GM19463 (cell line): Measurements from ENCODE around the gene DNAH6.

Experiments used
- ATAC-seq: cut with Tn5 transposase; IDR thresholded peaks from one replicate; pipeline ENCODE4 v1.9.1; 2021; ENCODE audit warnings: mild to moderate bottlenecking, moderate library complexity; ENCODE audit not compliant: unreplicated experiment

The DNAH6 gene

GRCh38 chr2:84619794-84620371 is 103.6 kb downstream of the DNAH6 start:
- no peak for ATAC-seq

- ATAC-seq: no peak
Observed at GRCh38 chr2:84628486-84628885, 112.2 kb downstream of the DNAH6 start.

DNA sequence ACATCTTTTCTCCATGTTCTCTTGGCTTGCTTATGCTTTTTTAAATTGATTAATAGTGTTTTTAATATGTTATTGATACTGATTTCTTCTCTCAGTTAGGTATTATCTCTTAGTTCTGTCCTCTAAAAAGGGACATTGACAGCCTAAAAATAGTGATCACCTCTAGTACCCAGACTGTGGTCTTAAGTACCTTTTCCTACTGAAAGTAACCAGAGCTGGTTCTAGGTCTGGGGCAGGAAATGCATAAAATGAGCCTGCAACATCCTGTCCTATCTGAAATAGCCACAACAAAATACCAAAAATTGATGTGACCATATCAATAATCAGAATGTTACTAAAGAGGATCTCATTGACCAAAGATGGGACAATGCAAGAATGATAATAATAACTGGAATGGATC is 113.3 kb downstream of the DNAH6 start:
- no peak for ATAC-seq

- ATAC-seq: no peak
Observed at GRCh38 chr2:84631047-84631446, 114.7 kb downstream of the DNAH6 start.

DNA sequence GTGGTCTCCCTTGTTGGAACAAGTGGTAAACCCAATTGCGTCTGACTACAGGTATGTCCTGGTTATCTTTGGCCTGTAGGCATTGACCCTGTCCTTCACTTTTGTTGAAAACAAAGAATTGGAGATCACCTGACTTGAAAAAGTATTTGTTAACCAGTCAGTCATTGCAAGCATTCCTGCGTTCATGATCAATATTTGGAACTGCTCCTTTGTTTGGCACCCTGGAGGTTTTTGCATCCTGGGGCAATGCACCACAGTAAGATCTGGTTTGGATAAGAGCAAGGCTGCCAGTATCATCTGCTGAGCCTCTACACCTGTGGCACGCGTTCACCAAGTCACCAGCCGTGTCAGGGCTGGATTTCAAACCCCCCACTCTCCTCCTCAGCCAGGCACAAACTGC is 115.7 kb downstream of the DNAH6 start:
- no peak for ATAC-seq

GRCh38 chr2:84636080-84636971 is 120.0 kb downstream of the DNAH6 start:
- no peak for ATAC-seq

- no peak for ATAC-seq
Observed at GRCh38 chr2:84639751-84640150, 123.5 kb downstream of the DNAH6 start.

DNA sequence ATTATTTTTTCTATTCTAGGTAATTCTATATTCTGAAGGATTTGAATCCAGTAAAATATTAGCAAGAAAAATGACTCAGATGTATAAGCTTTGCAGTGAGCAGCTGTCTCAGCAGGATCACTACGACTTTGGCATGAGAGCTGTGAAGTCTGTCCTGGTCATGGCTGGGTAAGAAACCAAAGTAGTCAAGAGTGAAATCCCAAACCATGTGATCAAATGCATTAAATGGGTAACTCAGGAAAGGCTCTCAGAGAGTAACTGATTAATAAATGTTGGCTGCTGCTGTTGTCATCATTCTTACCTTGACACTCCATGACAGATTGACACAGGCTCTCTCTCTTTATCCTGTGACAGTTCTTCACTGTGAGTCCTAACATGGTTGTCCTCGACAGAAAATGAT is 124.1 kb downstream of the DNAH6 start:
- no peak for ATAC-seq

GRCh38 chr2:84641021-84641420 is 124.7 kb downstream of the DNAH6 start:
- no peak for ATAC-seq

GRCh38 chr2:84643991-84644390 is 127.7 kb downstream of the DNAH6 start:
- no peak for ATAC-seq

DNA sequence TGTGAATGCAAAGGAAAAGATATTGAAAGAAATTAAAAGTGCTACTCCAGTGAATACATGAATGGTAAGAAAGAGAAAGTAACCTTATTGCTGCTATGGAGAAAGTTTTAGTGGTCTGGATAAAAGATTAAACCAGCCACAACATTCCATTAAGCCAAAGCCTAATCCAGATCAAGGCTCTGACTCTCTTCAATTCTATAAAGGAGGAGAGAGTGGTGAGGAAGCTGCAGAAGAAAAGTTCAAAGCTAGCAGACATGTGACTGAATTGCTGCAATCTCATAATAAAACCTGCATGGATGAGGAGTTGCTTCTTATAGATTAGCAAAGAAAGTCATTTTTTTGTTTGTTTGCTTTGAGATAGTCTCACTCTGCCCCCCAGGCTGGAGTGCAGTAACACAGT is 130.2 kb downstream of the DNAH6 start:
- ATAC-seq: no peak

DNA sequence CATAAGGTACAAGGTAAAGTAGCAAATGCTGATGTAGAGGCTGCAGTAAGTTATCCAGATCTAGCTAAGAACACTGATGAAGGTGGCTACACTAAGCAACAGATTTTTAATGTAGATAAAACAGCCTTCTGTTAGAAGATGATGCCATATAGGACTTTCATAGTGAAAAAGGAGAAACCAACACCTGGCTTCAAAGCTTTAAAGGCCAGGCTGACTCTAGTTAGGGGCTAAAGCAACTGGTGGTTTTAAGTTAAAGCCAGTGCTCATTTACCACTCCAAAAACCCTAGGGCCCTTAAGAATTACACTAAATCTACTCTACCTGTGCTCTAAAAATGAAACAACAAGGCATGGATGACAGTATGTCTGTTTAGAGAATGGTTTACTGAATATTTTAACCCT is 131.0 kb downstream of the DNAH6 start:
- ATAC-seq: no peak

DNA sequence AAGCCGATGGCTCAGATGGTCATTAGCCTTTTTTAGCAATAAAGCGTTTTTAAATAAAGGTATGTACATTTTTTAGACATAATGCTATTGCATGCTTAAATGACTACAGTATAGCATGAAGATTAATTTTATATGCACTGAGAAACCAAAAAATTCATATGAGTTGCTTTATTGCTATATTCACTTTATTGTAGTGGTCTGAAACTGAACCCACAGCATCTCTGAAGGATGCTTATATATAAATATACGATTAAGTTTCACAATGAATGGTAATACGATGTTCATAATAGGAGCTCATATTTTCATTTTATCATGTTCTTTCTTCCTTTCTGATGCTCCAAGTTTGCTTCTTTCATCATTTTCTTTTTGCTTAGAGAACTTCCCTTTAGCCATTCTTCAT is 132.8 kb downstream of the DNAH6 start:
- ATAC-seq: no peak

DNA sequence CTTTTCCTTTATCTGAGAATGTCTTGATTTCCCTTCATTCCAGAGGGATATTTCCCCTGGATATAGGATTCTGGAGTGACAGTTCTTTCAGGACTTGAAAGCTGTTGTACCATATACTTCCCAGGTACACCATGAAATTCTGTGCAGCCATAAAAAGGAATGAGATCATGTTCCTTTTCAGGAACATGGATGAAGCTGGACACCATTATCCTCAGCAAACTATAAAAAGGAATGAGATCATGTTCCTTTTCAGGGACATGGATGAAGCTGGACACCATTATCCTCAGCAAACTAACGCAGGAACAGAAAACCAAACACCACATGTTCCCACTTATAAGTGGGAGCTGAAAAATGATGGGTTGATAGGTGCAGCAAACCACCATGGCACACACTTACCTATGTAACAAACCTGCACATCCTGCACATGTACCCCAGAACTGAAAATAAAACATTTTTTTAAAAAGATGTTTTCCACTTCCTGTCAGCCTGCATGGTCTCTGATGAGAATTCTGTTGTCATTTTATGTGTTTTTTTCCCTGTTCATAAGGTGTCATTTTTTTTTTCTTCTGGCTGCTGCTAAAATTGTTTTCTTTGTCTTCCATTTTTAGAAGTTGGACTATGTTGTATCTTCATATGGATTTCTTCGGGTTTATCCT is 133.3 kb downstream of the DNAH6 start:
- ATAC-seq: no peak

- ATAC-seq: no peak
Observed at GRCh38 chr2:84652431-84652830, 136.1 kb downstream of the DNAH6 start.

DNA sequence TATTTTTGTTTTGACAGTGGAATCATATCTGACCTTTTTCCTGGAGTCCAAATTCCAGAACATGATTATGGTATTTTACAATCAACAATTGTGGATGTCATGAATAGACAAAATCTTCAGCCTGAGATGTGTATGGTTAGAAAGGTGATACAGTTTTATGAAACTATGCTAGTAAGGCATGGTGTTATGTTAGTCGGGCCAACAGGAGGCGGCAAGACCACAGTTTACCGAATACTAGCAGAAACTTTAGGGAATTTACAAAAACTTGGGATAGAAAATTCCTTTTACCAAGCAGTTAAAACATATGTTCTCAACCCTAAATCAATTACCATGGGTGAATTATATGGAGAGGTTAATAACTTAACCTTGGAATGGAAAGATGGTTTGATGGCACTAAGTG is 137.0 kb downstream of the DNAH6 start:
- ATAC-seq: no peak

GRCh38 chr2:84654414-84654813 is 138.1 kb downstream of the DNAH6 start:
- no peak for ATAC-seq

- no peak for ATAC-seq
Observed at GRCh38 chr2:84669122-84669521, 152.8 kb downstream of the DNAH6 start.

DNA sequence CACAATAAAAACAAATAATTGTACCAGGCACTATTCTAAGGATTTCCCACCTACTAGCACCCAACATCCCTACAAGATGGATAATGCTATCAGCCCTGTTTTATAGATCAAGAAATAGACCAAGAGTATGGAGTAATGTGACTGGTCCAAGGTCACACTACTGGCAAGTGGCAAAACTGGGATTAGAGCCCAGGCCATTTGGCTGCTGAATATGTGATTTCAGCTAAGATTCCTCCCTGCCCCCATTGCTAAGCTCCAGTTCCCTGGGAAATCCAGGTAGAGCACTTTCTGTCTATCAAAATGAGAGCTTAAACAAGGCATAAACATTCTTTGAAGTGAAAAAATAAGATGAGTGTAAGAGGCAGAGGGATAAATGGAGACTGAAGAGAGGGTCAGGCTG is 157.8 kb downstream of the DNAH6 start:
- no peak for ATAC-seq

- ATAC-seq: no peak
Observed at GRCh38 chr2:84674586-84674985, 158.3 kb downstream of the DNAH6 start.

DNA sequence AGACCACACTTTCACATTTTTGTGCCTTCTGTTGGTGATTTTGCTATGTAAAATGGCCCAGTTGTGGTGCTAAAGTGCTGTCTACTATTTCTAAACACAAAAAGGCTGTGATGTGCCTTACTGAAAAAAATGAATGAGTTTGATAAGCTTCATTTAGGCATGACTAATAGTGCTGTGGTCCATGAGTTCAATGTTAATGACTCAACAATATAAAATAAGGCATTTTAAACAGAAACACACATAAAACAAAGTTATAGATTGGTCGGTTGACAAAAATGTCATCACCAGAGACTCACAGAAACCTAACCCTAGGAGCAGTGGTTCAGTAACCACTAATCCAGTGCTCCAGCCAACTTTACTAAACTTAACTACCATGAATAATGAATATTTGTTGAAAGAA is 160.0 kb downstream of the DNAH6 start:
- ATAC-seq: no peak

DNA sequence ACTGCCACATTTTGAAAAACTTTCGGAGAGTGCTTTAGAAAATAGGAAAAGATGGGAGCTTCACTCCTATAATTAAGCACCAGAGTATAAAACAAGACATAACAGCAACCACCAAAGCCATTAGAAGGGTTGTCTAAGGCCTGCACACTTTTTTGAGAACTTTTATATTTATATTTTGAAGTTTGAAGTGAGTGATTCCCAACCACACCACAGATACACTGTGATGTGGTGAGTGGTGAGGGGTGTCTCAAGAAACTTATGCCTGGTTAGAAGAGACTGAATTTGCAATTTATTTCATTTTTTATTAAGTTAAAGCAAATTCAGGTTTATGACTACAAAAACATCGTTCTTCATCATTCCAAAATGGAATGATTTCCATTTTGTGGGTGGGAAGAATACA is 161.9 kb downstream of the DNAH6 start:
- no peak for ATAC-seq
